ENCODE results near the gene ISCA2.
A peak's percentile ranks its signal among the peaks of the same experiment; 100 is the strongest.

ISCA2 gene

GRCh38 chr14:74508844-74509428 lies 15.4 kb downstream of the ISCA2 start:
- DNase-seq (ENCODE audit: low spot score), result no peak

- DNase-seq (ENCODE audit: low spot score), result no peak
Observed at GRCh38 chr14:74509587-74510222, 16.1 kb downstream of the ISCA2 start.

DNA sequence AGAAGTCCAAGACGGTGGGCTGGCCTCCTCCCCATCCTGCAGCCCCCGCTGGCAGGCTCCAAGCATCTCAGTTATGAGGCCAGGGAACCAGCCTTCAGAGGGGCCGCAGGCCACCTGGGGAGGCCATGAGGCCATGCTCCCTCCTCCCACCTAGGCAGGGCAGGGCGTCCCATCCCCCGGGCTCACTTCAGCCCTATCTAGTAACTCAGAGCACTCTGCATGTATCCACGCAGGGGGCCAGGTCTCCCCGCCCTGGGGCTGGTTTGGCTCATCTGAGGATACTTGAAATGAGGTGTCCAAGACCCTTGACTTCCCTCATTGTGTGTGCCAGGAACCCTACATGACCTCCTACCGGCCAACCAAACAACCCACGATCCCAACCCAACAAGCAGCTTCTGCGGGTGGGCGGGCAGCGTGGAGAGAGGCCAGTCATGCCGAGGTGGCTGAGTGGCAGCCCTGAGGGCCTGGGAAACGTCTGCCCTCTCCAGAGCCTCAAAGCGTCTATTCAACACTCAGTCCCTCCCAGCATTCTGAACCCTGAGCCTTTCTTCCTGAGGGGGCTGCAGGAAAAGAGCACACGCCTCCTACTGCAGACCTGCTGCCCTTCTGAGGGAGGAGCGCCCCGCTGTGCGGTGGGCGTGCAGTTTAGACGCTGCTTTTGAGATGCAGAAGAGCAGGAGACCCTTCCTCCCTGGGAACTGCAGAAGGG lies 16.8 kb downstream of the ISCA2 start:
- DNase-seq (ENCODE audit: low spot score), result no peak

DNA sequence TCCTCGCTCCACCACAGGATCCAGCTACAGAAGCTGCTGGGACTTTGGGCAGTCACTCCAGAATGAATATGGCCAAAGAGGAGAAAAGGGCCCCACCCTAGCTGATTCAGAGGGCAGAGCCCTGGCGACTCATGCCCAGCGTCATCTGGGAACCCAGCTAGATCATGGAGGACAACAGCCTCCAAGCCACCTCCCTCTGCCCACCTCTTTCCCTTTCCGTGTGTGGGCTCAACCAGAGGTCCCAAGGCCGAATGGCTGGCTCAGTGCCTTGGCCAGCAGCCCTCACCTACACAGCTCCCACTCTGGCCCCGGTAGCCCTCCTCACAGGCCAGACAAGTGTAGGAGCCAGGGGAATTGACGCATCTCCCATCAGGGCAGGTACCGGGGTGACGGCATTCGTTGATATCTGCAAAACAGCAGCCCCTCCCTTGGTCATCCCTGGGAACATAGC lies 17.4 kb downstream of the ISCA2 start:
- peak; percentile 34 for DNase-seq (ENCODE audit: low spot score)

DNA sequence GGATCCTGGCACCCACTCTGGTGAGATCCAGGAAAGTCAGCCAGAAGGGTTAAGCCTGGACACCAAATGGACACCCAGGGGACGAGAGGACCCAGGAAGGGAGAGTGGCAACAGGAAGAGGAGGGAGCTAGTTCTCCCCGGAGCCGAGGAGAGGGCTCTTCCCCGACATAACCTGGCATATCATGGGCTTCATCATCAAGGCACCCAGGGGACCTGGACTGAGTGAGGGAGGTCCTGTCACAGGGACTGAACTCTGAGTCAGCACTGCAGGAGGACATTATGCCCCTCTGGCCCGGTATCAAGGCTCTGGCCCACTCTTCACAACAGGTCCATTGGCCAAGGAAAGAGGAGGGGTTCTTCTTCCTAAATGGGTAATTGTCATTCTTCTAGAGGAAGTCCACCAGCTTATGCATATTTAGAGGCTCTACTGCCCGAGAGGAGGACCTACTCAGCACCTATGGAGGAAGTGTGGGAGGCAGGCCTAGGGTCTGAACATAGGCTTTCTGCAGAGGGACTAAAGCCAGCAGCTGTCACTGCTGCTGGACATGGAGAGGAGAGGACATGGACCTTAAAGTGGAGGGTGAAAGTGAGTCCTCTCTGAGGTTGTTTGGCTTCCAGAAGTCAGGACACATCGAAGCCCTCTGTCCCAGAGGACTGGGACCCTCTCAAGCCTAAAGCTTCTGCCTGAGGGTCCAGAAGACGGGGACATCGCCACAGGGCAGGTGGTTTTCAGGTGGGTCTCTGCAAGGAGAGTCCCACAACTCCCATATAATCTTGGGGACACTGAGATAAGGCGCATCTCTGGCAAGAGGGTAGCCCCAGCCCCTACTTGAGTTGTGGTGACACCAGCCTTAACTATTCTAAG lies 18.6 kb downstream of the ISCA2 start:
- DNase-seq (ENCODE audit: low spot score), result no peak

DNA sequence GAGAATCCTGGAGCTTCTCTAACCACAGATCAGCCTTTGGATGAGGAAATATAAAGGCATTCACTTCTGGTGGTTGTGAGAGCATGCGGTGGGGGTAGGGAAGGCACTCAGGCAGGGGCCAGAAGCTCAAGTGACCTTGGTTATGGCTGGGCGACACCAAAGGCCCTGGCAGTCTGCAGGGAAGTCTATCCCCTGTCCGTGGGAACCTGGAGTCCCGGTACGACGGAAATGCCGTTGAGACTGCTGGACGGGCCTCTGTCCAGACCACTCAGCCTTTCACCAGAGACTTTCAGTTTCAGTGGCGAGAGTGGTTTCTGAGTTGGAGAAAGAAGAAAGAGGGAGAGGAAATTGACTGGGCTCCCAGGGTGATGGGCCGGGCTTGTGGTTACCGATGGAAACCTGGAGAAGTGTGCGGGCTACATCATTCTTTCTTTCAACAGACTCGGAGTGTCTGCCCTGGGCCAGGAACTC lies 20.9 kb downstream of the ISCA2 start:
- DNase-seq (ENCODE audit: low spot score), result peak; percentile 31

- DNase-seq (ENCODE audit: low spot score), result no peak
Observed at GRCh38 chr14:74515891-74516412, 22.4 kb downstream of the ISCA2 start.

GRCh38 chr14:74516451-74517160 lies 23.0 kb downstream of the ISCA2 start:
- no peak for DNase-seq (ENCODE audit: low spot score)

DNA sequence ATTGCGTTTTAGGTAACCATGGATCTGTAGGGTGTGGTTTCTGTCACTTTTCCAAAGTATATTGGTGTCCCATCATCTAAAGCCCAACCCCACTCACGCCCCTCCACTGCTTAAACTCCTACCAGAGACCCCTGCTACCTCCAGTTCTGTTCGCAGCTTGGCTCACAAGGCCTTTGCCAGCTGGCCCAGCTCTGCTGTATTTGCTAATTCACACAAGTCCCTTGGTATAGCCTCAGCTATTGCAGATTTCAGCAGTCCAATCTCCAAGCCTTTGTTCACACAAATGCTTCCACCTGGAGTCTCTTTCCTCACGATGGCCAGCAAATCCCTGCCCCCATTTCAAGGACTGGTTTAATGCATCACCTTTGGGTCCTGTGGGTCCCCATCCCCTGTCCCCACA lies 24.2 kb downstream of the ISCA2 start:
- no peak for DNase-seq (ENCODE audit: low spot score)

- no peak for DNase-seq (ENCODE audit: low spot score)
Observed at GRCh38 chr14:74518221-74518620, 24.7 kb downstream of the ISCA2 start.

- no peak for DNase-seq (ENCODE audit: low spot score)
Observed at GRCh38 chr14:74519316-74520074, 25.9 kb downstream of the ISCA2 start.

DNA sequence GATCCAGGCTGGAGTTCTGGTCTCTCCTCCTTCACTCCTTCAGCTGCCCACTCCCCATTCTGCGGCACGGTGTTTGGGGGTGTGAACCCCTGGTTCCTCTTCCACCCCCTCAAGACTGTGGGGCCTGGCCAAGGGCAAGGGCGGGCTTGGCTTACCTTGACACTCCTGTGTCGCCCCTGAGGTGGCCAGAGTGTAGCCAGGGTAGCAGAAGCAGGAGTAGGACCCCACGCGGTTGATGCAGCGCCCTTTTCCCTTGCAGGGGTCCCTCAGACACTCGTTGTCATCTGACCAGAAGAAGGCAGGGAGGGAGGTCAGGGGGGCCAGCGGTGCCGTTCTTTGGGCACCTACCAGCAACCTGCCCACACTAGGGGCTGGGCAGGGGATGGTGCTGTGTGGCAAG lies 28.2 kb downstream of the ISCA2 start:
- no peak for DNase-seq (ENCODE audit: low spot score)

DNA sequence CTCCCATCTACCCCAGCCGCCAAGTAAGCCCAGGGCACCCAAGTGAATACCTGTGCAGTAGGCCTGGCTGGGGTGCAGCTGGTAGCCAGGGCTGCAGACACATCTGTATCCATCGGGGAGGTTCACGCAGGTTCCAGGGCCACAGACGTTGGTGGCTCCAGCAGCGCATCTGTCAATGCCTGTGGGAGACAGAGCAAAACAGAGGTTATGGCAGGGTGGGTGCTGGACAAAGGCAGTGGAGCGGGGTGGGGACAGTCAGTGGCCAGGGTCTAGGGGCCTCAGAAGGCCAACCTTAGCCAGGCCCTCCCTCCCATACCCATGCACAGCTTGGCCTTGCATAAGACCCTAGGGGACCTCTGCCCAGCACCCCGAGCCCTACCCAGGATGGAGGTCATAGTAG lies 29.2 kb downstream of the ISCA2 start:
- DNase-seq (ENCODE audit: low spot score), result no peak

GRCh38 chr14:74524076-74524811 lies 30.7 kb downstream of the ISCA2 start:
- no peak for DNase-seq (ENCODE audit: low spot score)

DNA sequence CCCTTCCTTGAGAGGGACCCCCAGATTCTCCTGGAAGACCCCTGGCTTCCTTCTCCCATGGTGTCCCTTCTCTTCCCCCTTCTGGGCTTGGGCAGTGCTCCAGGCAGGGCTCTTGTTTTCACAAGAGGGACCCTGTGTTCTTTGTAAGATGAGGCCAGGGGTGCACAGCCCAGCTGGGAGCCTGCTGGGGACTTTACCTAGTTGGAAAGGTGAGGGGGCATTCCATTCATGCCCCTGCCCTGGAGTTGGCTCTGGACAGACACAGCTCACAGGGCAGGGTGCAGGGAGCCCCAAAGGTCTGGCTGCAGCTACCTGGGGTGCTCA lies 31.2 kb downstream of the ISCA2 start:
- no peak for DNase-seq (ENCODE audit: low spot score)

DNA sequence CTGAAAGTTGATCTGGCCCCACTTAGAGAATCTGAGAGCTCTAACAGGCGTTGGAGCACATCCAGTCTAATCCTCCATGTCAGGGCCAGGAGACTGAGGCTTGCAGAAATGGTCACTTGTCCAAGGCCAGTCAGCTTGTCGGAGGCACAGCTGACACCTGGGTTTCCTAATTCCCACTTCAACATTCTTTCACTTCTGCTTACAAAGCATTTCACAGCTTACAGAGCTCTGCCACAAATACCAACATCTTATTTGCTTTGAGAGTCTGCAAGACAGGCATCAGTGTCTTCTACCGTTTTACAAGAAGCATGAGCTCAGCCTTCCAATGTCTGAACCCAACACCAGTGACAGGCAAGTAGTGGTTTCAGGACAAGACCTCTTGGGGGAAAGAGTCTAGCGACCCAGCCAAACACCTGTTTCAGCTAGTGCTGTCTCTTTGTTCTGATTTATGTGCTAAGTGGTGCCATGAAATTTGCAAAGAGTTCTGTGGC lies 31.8 kb downstream of the ISCA2 start:
- DNase-seq (ENCODE audit: low spot score), result no peak

DNA sequence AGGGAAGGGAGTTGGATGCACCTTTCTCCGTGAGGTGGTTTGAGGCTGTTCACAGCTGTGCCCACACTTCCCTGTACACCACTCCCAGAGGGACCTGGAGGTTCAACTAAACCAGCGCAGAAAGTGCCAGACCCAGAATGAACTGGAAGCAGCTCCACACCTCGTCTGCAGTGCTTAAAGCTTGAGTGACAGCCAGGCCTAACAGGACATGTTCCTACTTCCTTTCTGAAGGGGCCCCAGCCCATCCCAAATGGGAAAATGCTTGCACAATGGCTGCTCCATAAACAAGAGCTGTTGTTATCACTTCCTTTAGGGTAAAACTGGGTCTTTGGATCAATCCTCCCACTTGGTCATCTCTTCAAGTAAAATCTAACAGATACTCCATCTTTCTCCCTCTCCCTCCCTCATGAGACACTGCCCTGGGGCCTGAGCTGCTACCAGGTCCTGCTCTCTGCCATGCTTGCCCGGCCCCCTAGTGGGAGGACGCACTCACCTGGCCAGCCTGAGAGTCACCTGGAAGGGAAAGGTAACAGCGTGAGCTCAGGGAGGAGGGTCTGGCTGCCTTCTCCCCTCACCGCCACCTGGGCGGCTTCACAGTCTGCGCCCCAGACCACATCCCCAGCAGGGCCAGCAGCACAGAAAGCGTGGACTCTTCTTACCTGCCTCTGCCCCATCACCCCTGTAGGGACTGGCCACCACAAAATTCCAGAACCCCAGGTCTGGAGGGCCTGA lies 33.5 kb downstream of the ISCA2 start:
- DNase-seq (ENCODE audit: low spot score), result no peak

- no peak for DNase-seq (ENCODE audit: low spot score)
Observed at GRCh38 chr14:74527736-74528280, 34.2 kb downstream of the ISCA2 start.

- DNase-seq (ENCODE audit: low spot score), result no peak
Observed at GRCh38 chr14:74528406-74528805, 34.8 kb downstream of the ISCA2 start.
